Fibroblast of lung (primary cell): ENCODE results near the gene PPP1R9A. TPM values are rescaled to one million over a fixed set of nuclear protein-coding genes. Genes with fewer than 3 reads are reported as not detected.

ENCODE experiments used
- DNase-seq, 2 donors: peaks; one replicate each; pipeline versions ENCODE4 v3.0.0 to v3.0.0-alpha.2; 2010; ENCODE audit warnings: low read depth in 2 of 2
- H2AFZ ChIP-seq: 2 replicates; pipeline ENCODE4 v1.5.1; 2012; ENCODE audit warnings: low read length, control low read depth, inconsistent platforms
- H3K27ac ChIP-seq: 2 replicates; pipeline ENCODE4 v1.5.1; 2011; ENCODE audit warnings: low read length, control low read depth; ENCODE audit not compliant: insufficient read depth
- H3K27me3 ChIP-seq: 2 replicates; pipeline ENCODE4 v1.5.1; 2011; ENCODE audit warnings: mild to moderate bottlenecking, low read length; ENCODE audit not compliant: control insufficient read depth, insufficient read depth
- H3K36me3 ChIP-seq: 2 replicates; pipeline ENCODE4 v1.5.1; 2011; ENCODE audit warnings: low read length; ENCODE audit not compliant: control insufficient read depth, insufficient read depth
- H3K4me1 ChIP-seq: 2 replicates; pipeline ENCODE4 v1.5.1; 2011; ENCODE audit warnings: low read length; ENCODE audit not compliant: control insufficient read depth, insufficient read depth; ENCODE audit errors: extremely low read depth
- H3K4me2 ChIP-seq: 2 replicates; pipeline ENCODE4 v1.5.1; 2011; ENCODE audit warnings: low read length, control low read depth; ENCODE audit not compliant: insufficient read depth; ENCODE audit errors: extremely low read depth
- H3K4me3 ChIP-seq, 4 experiments: fragments of 200-600 bp in 1 of 4; sonication (generic) in 1 of 4; replicated peaks in 1 of 4; 2 replicates each; pipeline ENCODE4 v1.5.1; 2011 to 2016; ENCODE audit warnings: low read length in 4 of 4, low read depth in 3 of 4, mild to moderate bottlenecking in 3 of 4, control low read depth in 2 of 4, inconsistent platforms in 1 of 4, mixed read lengths in 1 of 4; ENCODE audit not compliant: insufficient read depth in 1 of 4; ENCODE audit errors: control extremely low read depth in 1 of 4
- H3K79me2 ChIP-seq: 2 replicates; pipeline ENCODE4 v1.5.1; 2012; ENCODE audit warnings: mild to moderate bottlenecking, low read length, inconsistent platforms; ENCODE audit not compliant: control insufficient read depth, insufficient read depth
- H3K9ac ChIP-seq: 2 replicates; pipeline ENCODE4 v1.5.1; 2011; ENCODE audit warnings: mild to moderate bottlenecking, low read length, control low read depth; ENCODE audit not compliant: insufficient read depth
- H3K9me3 ChIP-seq: 2 replicates; pipeline ENCODE4 v1.5.1; 2012; ENCODE audit warnings: low read depth, low read length; ENCODE audit not compliant: control insufficient read depth, insufficient read depth
- H4K20me1 ChIP-seq: 2 replicates; pipeline ENCODE4 v1.5.1; 2011; ENCODE audit warnings: low read length; ENCODE audit not compliant: control insufficient read depth, insufficient read depth; ENCODE audit errors: extremely low read depth
- CTCF ChIP-seq, 2 donors: IDR thresholded peaks in 1 of 2; conservative IDR thresholded peaks in 1 of 2; 1 replicate in 1 of 2; 2 replicates in 1 of 2; pipeline ENCODE4 v1.5.1; 2011 to 2012; ENCODE audit warnings: low read length in 2 of 2, control low read depth in 1 of 2, inconsistent platforms in 1 of 2, low read depth in 1 of 2, mild to moderate bottlenecking in 1 of 2
- EZH2 ChIP-seq: IDR thresholded peaks from 2 replicates; pipeline ENCODE4 v1.5.1; 2012; ENCODE audit warnings: low read length, control low read depth, mild to moderate bottlenecking; ENCODE audit errors: missing control alignments
- polyA plus RNA-seq, 2 donors: library from polyadenylated mRNA; depleted of rRNA in 1 of 2; stranded (reverse) in 1 of 2; unstranded in 1 of 2; fragments of >200 nt; gene quantifications; 2 replicates each; pipeline ENCODE4 v1.2.1, GENCODE V29; 2011 to 2012; ENCODE audit warnings: missing spikeins in 1 of 2
- total RNA-seq: library from RNA; depleted of rRNA; stranded (reverse); fragments of >200 nt; gene quantifications from 2 replicates; pipeline ENCODE4 v1.2.1, GENCODE V29; 2014

The PPP1R9A gene
- total and polyA plus RNA-seq, 2 donors (not counting 1 experiment from before 2014, with no cell fraction given), result 0.68 to 3.3 TPM

GRCh38 chr7:95046494-95047240 lies 139.3 kb downstream of the PPP1R9A start:
- no peaks in the 10 kb centered on the region for H3K9me3 ChIP-seq
- no peak overlapping the region for H2AFZ ChIP-seq
- H3K36me3 ChIP-seq, result no peaks in the 10 kb centered on the region
- TF ChIP-seq EZH2, result no peak
- no peaks in the 10 kb centered on the region for H3K4me1 ChIP-seq
- H4K20me1 ChIP-seq, result peaks cover 2% of the 10 kb centered on the region
- no peak overlapping the region for H3K4me3 ChIP-seq
- H3K27me3 ChIP-seq, result no peaks in the 10 kb centered on the region
- DNase-seq, result peak in 1 of 2 donors; percentile 57
- H3K27ac ChIP-seq, result no peak overlapping the region
- no peaks in the 10 kb centered on the region for H3K79me2 ChIP-seq
- H3K4me2 ChIP-seq, result no peak overlapping the region
- H3K9ac ChIP-seq, result no peak overlapping the region

- DNase-seq, result no peak
- Histone ChIP-seq H3K79me2 (no peaks in the 10 kb centered on the region), H4K20me1 (peaks cover 2% of the 10 kb centered on the region), H3K4me1 (no peaks in the 10 kb centered on the region), H2AFZ (no peak overlapping the region), H3K9ac (no peak overlapping the region), H3K36me3 (no peaks in the 10 kb centered on the region), H3K4me2 (no peak overlapping the region), H3K4me3 (no peak overlapping the region), H3K9me3 (no peaks in the 10 kb centered on the region), H3K27ac (no peak overlapping the region), H3K27me3 (no peaks in the 10 kb centered on the region)
- TF ChIP-seq CTCF (conservative IDR thresholded peaks at IDR 0.05 in 1 of 2, IDR thresholded peaks at IDR 0.05 in 1 of 2; ENCODE audit: low read depth in 1 of 2, low read length in 2 of 2) (no peak), EZH2 (no peak)
These were observed 139.9 kb downstream of the PPP1R9A start for GRCh38 chr7:95047291-95047690.

- no peak for TF ChIP-seq CTCF (conservative IDR thresholded peaks at IDR 0.05 in 1 of 2, IDR thresholded peaks at IDR 0.05 in 1 of 2; ENCODE audit: low read depth in 1 of 2, low read length in 2 of 2)
- no peak for TF ChIP-seq EZH2
- Histone ChIP-seq H3K79me2 (no peaks in the 10 kb centered on the region), H3K4me1 (no peaks in the 10 kb centered on the region), H2AFZ (no peak overlapping the region), H3K4me2 (no peak overlapping the region), H3K27ac (no peak overlapping the region), H3K4me3 (no peak overlapping the region), H4K20me1 (peaks cover 2% of the 10 kb centered on the region), H3K27me3 (no peaks in the 10 kb centered on the region), H3K36me3 (no peaks in the 10 kb centered on the region), H3K9me3 (no peaks in the 10 kb centered on the region), H3K9ac (no peak overlapping the region)
- no peak for DNase-seq
These were observed 145.2 kb downstream of the PPP1R9A start for GRCh38 chr7:95052566-95053094.
